ENCODE results near the gene SLPI.

The SLPI gene

DNA sequence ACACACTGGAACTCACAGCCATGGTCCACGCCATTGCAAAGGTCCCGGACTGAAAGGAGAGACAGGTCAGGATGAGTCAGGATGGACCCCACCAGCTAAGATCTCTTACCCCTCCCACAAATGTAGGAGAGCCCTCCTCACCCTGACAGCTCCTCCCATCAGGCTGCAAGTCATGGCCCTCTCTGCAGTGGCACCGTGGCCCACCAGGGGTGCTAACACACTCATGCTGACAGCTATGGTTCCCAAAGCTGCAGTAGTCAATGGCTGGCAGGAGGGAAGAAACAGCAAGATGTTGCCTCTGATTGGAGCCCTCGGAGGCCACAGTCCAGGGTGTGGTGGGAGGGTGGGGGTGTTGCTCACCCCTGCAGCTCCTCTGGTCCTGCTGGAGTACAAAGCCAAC is 46.6 kb upstream of the SLPI start:
- Histone ChIP-seq H3K4me3 (ENCODE audit: low read length) (no peak overlapping the region), H3K4me1 (ENCODE audit: control insufficient read depth, low read length) (no peaks in the 10 kb centered on the region), H3K27me3 (ENCODE audit: control insufficient read depth, low read length) (no peaks in the 10 kb centered on the region), H3K27ac (ENCODE audit: low read depth, low read length) (no peak overlapping the region), H3F3A (ENCODE audit: control insufficient read depth, insufficient read depth) (no peaks in the 10 kb centered on the region), H3K36me3 (ENCODE audit: control insufficient read depth, low read length) (no peaks in the 10 kb centered on the region), H3K79me2 (ENCODE audit: control insufficient read depth, low read length) (no peaks in the 10 kb centered on the region), H4K20me1 (ENCODE audit: control insufficient read depth, insufficient read depth, low read depth, low read length) (no peaks in the 10 kb centered on the region), H3K9me2 (replicated peaks; ENCODE audit: control insufficient read depth, low read length) (no peaks in the 10 kb centered on the region), H3K4me2 (ENCODE audit: low read length) (no peak overlapping the region), H3K9me3 (ENCODE audit: control insufficient read depth, insufficient read depth, low read length) (no peaks in the 10 kb centered on the region)
- TF ChIP-seq, protein P1, sequence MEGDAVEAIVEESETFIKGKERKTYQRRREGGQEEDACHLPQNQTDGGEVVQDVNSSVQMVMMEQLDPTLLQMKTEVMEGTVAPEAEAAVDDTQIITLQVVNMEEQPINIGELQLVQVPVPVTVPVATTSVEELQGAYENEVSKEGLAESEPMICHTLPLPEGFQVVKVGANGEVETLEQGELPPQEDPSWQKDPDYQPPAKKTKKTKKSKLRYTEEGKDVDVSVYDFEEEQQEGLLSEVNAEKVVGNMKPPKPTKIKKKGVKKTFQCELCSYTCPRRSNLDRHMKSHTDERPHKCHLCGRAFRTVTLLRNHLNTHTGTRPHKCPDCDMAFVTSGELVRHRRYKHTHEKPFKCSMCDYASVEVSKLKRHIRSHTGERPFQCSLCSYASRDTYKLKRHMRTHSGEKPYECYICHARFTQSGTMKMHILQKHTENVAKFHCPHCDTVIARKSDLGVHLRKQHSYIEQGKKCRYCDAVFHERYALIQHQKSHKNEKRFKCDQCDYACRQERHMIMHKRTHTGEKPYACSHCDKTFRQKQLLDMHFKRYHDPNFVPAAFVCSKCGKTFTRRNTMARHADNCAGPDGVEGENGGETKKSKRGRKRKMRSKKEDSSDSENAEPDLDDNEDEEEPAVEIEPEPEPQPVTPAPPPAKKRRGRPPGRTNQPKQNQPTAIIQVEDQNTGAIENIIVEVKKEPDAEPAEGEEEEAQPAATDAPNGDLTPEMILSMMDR (IDR thresholded peaks at IDR 0.05; ENCODE audit: low read depth, low read length, poor library complexity, severe bottlenecking) = peak; percentile 63
- TF ChIP-seq EZH2phosphoT487 (IDR thresholded peaks at IDR 0.05; ENCODE audit: borderline replicate concordance, low read length) = no peak

- Histone ChIP-seq H3K4me1 (ENCODE audit: control insufficient read depth, low read length) (no peaks in the 10 kb centered on the region), H4K20me1 (ENCODE audit: control insufficient read depth, insufficient read depth, low read depth, low read length) (no peaks in the 10 kb centered on the region), H3K27me3 (ENCODE audit: control insufficient read depth, low read length) (no peaks in the 10 kb centered on the region), H3K79me2 (ENCODE audit: control insufficient read depth, low read length) (no peaks in the 10 kb centered on the region), H3K4me3 (ENCODE audit: low read length) (no peak overlapping the region), H3K36me3 (ENCODE audit: control insufficient read depth, low read length) (no peaks in the 10 kb centered on the region), H3K4me2 (ENCODE audit: low read length) (no peak overlapping the region), H3K9me2 (replicated peaks; ENCODE audit: control insufficient read depth, low read length) (no peaks in the 10 kb centered on the region), H3K9me3 (ENCODE audit: control insufficient read depth, insufficient read depth, low read length) (no peaks in the 10 kb centered on the region), H3F3A (ENCODE audit: control insufficient read depth, insufficient read depth) (no peaks in the 10 kb centered on the region), H3K27ac (ENCODE audit: low read depth, low read length) (no peak overlapping the region)
- no peak for TF ChIP-seq EZH2phosphoT487 (IDR thresholded peaks at IDR 0.05; ENCODE audit: borderline replicate concordance, low read length)
- TF ChIP-seq, protein P1 (IDR thresholded peaks at IDR 0.05; ENCODE audit: low read depth, low read length, poor library complexity, severe bottlenecking) = no peak
Observed at GRCh38 chr20:45299786-45300185, 45.4 kb upstream of the SLPI start.

DNA sequence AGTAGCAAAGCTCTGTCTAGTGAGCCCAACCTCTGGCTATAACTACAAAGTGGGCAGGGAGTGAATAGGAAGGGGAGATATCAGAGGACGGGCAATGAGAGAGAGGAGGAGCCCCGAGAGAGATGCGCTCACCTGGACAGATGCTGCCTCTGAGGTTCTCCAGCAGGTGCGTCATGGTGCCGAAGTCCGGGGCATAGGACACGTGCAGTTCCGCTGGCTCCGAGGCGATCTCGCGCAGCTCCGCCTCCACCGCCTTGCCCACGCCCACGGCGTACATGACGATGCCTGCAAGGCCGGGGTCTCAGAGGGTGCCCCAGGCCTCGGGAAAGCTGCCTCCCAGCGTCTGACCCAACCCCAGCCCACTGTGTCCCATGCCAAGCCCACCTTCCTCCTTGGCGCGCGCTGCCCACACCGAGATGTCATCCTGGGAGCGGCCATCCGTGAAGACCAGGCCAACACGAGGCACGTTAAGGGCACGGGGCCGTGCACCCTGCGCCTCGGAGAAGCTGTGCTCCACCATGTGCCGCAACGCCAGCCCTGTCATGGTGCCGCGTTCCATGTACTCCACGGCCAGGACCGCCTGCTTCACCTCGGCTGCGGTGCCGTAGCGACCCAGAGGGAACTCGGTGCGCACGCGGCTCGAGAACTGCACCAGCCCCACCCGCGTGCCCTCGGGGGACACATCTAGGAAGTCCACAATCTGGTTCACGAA is 43.6 kb upstream of the SLPI start:
- Histone ChIP-seq H3K27me3 (ENCODE audit: control insufficient read depth, low read length) (peaks cover 6% of the 10 kb centered on the region; the same call in 1 of the 2 replicates), H3K9me2 (replicated peaks; ENCODE audit: control insufficient read depth, low read length) (no peaks in the 10 kb centered on the region), H3K4me2 (ENCODE audit: low read length) (no peak overlapping the region), H3K4me3 (ENCODE audit: low read length) (no peak overlapping the region), H3K79me2 (ENCODE audit: control insufficient read depth, low read length) (no peaks in the 10 kb centered on the region), H3K4me1 (ENCODE audit: control insufficient read depth, low read length) (no peaks in the 10 kb centered on the region), H3K36me3 (ENCODE audit: control insufficient read depth, low read length) (no peaks in the 10 kb centered on the region), H3K9me3 (ENCODE audit: control insufficient read depth, insufficient read depth, low read length) (no peaks in the 10 kb centered on the region), H3F3A (ENCODE audit: control insufficient read depth, insufficient read depth) (no peaks in the 10 kb centered on the region), H3K27ac (ENCODE audit: low read depth, low read length) (no peak overlapping the region), H4K20me1 (ENCODE audit: control insufficient read depth, insufficient read depth, low read depth, low read length) (no peaks in the 10 kb centered on the region)
- TF ChIP-seq EZH2phosphoT487 (IDR thresholded peaks at IDR 0.05; ENCODE audit: borderline replicate concordance, low read length) = no peak
- TF ChIP-seq, protein P1 (IDR thresholded peaks at IDR 0.05; ENCODE audit: low read depth, low read length, poor library complexity, severe bottlenecking) = no peak
